ENCODE measurements around the gene PALB2.
A peak's percentile ranks its signal among the peaks of the same experiment; 100 is the strongest.

Gene PALB2

DNA sequence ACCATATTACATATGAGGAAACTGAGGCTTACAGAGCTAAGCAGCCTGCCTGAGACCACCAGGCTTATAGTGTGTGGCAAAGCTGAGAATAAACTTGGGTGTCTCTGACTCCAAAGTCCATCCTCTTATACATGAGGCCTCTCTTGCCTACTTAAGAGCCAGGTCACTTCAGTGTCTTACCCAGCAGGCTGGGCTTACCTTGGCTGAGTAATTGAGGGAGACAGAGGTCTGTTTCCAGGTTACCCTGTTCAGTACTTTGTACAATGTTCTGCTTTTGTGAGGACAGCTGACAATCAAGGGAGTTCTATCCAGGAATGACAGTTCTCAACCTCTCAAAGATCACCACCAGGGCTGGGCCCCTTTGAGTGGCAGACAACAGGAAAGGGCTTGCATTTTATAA is 59.3 kb downstream of the PALB2 start:
- DNase-seq (ENCODE audit: low read depth): no peak

DNA sequence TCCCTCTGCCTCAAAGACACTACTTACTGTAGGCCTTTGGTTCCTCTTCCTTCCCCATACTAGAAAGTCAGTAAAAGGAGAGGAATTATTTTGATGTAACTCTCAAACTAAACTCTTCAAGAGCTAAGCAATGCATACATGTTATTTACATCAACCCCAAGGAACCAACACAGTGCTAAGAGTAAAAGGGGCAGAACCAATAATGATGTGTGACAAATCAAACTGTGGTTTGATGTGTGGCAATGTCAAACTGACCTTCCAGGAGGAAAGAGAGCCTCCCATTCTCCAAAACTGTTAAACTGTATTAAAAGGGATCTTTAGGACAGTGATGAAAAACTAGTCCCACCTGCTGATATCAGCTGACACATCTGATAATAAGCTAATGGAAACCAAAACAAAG is 60.7 kb downstream of the PALB2 start:
- DNase-seq (ENCODE audit: low read depth): no peak

DNA sequence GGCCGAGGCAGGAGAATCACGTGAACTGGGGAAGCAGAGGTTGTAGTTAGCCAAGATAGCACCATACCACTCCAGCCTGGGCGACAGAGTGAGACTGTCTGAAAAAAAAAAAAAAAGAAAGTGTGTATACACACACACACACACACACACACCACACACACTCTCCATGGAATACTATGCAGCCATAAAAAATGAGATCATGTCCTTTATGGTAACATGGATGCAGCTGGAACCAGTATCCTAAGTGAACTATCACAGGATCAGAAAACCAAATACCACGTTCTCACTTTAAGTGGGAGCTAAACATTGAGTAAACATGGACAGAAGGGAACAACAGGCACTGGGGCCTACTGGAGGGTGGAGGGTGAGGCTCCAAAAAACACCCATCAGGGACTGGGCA is 61.7 kb downstream of the PALB2 start:
- DNase-seq (ENCODE audit: low read depth): no peak

DNA sequence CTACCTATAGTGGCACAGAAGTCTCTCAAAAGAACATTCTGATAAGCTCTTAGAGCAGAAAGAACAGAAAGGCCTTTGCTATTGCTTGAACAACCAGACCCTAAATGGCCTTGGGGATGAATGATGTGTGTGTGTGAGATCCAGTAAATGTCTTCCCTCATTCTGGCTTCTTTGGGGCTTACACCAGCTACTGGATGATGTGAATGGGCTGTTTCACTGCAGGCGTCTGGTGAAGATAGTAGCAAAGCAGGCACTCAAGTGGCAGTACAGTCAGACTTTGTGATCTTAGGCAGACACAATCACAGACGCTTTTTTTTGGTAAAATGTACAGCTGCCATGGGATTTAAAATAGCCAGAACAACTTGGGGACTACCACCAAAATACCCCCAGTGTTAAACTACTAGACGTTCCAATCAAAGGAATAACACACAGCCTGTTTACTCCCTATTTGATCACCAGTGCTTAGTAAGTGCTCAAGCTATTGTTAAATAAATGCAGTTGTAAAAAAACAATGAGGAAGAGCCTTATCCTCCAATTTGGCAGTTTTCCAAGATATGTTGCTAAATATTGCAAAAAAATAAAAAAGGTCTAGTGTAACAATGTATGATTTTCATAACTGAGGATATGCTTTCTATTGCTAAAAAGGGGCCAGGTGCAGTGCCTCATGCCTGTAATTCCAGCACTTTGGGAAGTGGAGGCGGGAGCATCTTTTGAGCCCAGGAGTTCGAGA is 62.8 kb downstream of the PALB2 start:
- no peak for DNase-seq (ENCODE audit: low read depth)

DNA sequence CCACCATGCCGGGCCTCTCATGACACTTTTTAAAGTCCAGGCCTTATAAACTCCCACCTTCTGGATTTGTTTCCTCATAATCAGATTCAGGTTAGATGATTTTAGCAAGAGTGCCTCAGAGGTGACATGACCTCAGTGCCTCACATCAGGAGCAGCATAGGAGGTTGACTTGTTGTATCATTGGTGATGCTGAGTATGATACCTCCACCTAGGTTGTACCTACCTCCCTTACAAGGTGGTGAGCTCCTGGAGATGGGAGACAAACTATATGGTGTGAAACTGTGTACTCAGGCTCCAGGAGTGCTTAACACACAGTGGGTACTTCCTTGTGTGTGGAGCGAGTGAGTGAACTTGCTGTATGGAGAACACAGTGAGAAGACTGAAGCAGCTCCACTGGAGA is 63.6 kb downstream of the PALB2 start:
- no peak for DNase-seq (ENCODE audit: low read depth)

DNA sequence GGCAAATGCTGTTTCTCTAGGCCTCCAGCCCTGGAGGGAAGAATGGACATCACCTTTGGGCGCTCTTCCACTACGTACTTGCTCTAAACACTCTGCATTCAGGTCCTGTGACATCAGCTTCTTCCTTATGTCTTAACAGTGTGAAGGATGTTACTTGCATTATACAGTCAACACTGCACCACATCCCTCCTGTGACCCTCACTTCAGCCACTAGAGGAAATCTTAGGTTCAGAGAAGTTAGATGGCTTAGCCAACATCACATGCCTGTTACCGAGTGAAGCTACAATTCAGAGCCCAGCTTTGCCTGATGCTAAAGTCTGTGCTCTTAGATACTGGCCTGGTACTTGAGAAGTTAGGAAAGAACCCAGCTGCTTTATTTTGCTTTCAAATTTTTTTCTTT is 65.3 kb downstream of the PALB2 start:
- no peak for DNase-seq (ENCODE audit: low read depth)

DNA sequence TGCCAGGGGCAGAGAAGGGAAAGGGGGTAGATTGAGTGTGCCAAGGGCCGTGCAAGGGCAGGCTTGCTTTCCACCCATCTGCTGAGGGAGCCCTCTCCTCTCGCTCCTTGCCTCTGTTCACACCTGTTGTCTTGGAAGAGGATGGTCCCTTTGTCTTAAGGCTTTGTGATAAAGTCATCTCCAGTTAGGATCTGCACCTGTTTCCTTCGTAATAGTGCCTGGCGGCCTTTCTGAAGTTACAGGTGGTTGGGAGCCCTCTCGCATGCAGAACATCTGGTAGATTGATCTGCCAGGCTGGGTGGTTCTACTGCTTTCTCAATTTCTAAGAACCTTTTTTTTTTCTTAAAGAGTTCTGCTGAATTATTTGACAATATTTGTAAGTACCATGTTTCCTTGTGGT is 67.3 kb downstream of the PALB2 start:
- no peak for DNase-seq (ENCODE audit: low read depth)

DNA sequence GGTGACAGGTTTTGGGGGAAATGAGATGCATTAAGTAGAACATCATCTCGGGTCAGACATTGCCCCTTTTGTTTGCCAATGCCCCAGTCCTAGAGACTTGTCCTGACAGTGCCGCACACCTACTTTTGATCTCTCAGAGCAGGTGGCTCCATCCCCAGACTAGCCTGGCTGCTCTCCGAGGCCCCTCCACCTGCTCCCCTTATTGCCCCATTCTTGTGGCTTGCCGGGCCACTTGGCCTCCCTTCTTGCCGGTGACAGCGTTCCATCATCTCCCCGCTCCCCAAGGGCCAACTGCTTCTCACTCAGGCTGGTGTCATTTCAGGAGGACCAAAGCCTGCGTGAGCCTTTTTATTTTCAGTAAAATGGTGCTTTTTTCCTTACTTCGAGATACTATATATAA is 68.7 kb downstream of the PALB2 start:
- DNase-seq (ENCODE audit: low read depth): no peak

DNA sequence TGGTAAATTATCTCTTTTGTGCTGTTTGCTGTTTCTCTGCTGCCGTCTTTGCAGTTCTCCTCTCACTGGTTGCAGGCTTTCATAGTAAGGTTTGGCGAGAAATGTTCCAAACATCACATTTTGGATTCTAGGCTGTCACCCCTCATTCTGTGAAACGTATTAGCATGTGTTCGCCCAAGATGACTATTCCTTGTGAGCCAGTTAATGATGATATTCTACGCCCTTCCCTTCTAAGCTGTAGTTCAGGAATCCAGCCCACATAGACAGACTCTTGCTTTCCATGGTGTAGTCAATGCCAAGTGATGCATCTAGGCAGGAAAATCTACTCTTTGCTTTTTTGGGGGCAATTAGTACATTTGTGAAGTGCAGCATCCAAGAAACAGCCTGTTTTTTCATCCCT is 69.2 kb downstream of the PALB2 start:
- no peak for DNase-seq (ENCODE audit: low read depth)

DNA sequence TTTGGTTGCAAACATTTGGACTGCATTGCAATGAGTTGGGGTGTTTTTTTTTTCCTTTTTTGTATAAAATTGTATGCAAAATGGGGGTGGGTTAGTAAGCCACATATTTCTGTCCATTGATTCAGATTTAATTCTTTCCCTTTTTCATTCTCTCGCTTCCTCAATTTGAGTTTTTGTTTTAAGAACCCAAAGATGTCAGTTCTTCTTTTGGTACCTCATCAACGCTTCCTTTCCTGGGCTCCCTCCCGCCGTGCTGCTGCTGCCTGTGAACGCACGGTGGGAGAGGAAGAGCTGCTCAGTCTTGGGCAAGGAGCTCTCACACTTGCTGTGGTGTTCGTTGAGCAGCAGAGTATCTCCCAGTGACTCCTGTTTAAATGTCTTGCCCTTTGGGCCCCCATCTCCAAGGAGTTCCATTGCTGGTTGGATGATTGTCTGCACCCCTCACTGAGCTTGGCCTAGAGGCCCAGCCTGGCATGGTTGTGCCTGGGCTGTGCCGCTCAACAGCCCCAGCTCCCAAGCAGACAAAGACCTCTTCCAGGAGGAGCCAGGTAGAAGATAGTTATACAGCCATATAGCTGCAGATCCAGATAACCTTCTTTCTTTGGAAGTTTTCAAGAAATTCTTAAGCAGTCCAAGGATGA is 70.0 kb downstream of the PALB2 start:
- no peak for DNase-seq (ENCODE audit: low read depth)

DNA sequence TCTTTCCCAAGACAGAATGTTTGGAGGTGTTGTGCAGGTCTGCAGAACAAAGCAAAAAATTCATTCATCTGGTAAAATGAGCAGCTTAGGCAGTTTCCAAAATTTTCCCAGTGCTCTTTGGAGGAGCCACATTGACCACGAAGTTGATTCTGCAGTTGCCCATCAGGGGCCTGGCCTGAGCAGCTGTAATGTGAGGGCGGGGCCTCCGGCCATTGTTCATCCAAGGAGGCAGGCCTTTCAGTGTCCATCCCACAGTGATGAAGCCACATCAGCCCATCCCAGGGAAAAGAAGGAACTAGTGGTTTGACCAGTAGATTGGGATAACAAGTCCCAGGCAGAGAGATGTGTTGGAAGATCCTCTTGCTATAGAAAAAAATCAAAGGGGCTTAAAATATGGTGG is 73.5 kb downstream of the PALB2 start:
- no peak for DNase-seq (ENCODE audit: low read depth)

DNA sequence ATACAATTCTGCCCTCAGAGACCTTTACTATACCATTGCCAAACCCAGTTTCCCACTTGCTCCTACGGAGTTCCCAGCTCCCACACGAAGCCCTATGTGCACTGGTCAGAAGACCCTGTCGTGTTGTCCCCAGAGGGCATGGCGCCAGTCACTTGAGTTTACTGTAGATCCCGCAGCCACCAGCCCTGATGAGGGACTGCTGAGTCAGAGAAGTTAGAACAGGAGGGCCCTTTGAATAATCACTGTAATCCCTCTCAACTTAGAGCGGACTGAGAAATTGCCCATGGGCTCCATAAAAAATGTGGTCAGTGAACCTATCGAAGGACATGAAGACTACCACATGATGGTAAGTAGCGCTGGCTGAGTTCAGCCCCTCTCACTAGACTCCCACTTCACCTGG is 74.4 kb downstream of the PALB2 start:
- no peak for DNase-seq (ENCODE audit: low read depth)

DNA sequence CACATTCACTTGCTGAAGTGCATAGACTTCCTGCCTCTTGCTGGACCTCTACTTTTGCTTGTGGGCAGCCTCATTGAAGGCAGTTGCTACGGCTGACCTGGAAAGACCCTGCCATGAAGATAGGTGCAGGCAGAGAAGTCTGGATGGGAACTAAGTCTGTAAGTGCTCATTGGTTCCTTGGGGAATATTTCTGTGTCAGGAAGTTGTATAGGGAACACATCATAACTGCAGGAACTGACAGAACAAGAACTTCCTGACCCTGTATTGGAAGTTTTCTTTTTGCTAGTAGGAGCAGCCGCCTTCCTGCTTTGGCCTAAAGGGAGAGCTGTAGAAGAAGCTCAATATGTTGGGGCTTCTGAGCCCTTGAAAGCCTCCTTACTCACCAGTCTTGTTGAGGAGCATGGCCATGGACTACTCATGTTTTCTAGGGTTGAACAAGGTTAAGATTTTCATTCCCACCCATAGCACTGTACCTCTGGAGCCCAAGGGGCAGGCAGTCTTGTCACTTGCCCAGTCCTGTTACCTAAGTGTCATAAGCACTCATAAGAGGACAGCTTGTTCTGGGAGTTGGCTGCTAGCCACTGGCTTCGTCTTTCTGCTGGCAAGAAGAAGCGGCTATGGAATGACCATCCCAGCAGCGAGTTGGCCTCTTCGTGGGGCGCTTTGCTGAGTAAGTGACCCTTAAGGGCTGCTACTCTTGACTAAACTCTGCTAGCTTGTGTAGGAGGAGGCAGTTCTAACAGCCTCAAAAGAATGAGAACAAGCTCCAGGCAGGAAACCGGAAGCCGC is 76.3 kb downstream of the PALB2 start:
- DNase-seq (ENCODE audit: low read depth): no peak

DNA sequence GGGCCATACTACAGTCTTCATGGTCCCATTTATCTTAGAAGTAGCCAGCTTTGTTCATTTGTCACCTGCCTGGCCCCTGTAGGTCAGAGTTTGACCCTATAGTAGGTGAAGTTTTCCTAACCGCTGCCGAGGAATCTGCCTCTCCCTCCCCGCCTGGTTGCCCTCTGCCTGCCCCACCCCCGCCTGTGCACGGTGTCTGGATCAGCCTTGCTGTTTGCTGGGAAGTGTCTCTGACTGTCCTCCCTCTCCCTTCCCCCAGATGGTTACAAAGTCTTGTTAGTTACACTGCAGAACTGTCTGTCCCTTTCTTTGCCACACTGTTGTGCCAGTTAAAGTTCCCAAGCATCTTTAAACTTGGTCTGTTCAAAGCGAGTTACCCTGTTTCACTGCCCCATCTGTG is 77.9 kb downstream of the PALB2 start:
- no peak for DNase-seq (ENCODE audit: low read depth)

DNA sequence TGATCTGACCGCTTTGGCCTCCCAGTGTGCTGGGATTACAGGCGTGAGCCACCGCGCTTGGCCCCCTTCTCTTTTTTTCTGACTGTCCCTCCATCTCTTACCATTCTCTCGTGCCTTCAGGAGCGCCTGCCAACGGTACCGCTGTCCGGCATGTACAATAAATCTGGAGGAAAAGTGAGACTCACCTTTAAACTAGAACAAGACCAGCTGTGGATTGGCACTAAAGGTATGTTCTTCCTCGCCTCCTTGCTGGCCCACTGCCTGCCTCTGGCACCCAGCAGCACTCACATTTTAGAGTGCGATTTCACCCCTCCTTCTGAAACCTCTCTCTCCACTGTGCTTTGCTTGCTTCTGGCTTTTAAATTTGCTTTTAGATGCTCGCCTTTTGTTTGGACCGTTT is 78.6 kb downstream of the PALB2 start:
- DNase-seq (ENCODE audit: low read depth): no peak

DNA sequence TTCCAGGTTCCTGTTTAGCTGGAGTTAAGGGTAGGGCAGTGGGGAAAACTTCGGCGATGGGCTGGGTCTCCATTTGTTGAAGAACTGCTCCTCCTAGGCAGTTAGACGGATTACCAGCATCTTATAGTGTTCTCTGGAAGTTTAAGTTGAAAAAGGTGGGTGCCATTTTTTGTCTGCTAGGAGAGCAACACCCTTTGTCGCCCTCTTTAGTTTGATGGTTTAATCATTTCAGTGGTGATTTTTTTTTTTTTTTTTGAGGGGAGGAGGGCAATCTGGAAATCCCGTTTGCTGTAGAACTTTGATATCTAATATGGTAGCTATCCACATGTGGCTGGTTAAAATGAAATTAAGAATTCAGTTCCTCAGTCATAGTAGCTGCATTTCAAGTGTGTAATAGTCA is 79.5 kb downstream of the PALB2 start:
- DNase-seq (ENCODE audit: low read depth): no peak

DNA sequence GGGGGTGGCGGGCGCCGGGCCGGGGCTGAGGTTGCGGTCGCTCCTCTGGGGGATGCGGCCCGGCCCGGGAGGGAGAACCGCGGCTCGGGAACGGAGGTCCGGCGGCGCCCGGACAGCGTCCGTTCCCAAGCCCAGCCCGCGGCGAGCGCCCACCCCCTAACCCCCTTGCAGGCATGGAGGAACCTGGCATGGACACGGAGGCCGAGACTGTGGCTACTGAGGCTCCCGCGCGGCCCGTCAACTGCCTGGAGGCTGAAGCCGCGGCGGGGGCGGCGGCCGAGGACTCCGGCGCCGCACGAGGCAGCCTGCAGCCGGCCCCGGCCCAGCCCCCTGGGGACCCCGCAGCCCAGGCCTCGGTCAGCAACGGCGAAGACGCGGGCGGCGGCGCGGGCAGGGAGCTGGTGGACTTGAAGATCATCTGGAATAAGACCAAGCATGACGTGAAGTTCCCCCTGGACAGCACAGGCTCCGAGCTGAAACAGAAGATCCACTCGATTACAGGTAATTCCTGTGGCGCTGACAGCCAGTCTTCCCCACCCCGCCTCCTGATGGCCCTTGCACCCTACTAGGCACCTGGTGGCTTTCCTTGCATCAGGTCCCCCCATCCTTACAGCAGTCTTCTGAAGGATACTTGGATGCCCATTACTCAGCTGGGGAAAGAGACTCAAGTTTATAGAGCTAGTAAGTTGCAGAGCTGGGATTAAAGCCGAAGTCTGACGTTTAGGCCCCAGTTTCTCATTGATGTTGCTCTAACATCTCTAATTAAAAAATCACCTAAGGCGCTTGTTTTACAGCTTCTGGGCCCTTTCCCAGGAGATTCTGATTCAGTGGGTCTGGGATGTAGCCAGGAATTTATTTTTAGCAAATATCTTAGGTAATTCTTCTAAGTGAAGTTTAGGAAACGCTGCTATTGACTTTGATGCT is 83.1 kb downstream of the PALB2 start:
- no peak for DNase-seq (ENCODE audit: low read depth)

DNA sequence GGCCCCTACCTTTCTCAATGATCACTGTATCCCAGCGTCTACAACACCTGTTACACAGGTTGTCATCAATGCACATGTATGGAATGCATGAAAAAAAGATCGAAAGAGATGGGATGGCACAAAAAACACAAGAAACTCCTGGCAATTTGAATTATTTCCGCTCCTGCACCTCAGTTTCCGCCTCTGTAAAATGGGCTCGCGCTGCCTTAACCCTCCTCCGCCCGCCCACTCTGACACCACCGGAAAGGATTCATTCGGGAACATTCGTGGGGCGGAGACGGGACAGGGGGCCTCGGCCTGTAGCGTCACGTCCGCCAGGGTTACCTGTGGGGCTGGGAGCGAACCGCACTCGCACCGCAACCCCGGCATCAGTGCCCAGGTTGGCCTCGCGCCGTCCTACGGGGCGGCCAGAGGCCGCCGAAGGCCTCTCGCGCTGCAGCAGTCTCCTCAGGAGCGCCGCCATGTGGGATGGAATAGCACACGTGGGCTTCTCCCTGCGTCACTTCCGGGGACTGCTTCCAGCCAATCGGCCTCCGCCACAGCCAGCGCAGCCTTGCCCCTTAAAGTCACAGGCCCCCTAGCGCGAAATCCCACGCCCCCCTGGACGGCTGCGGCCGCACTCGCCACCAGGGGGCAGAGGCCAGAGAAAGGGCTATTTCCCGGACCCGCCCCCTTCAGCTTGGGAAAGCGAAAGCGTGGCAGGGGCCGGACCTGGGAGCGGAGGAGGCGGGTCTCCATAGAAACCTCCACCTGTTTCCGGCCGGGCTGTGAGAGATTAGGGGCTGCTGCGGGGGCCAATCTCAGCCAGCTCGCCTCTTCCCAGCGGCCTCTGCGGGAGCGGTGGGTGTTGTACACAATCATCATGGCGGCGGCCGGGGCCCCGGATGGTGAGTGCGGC is 84.0 kb downstream of the PALB2 start, which contains the start of the genes EARS2 and UBFD1:
EARS2 (minus strand) TSS at position 470 of the 898 bp plus-strand sequence; CDS start at position 463, 7 bp downstream.
UBFD1 (plus strand) TSS at position 847 of the 898 bp plus-strand sequence; CDS start at position 863, 16 bp downstream.
- peak; percentile 98 for DNase-seq (ENCODE audit: low read depth)

DNA sequence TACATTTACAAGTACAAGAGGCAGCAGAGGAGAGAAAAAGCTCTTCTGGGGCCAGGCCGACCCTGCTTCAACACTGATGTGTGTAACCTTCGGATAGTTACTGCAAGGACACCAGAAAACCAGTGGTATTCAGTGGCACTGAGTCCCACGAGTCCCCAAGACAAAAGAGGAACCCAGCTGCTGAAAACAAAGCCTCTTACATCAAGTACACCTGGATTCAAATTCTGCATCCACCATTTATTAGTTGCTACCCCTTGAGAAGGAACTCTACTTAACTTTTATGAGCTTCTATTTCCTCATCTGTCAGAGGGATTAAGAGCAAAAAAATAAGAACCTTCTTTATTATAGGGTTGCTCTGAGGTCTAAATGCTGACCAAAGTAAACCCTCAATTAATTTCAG is 86.6 kb downstream of the PALB2 start:
- no peak for DNase-seq (ENCODE audit: low read depth)
